Measurements from ENCODE around the gene ADARB2.

DNA sequence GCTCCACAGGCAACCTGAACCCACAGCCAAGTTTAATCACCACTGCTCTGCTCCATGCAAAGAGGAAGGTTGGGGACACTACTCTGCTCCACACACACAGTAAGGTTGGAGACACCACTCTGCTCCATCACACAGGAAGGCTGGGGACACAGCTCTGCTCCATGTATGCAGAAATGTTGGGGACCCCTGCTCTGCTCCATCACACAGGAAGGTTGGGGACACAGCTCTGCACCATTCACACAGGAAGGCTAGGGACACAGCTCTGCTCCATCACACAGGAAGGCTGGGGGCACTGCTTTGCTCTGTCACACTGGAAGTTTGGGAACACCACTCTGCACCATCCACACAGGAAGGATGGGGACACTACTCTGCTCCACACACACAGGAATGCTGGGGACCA, 14.8 kb upstream of the ADARB2 start:
- TF ChIP-seq, protein P1, sequence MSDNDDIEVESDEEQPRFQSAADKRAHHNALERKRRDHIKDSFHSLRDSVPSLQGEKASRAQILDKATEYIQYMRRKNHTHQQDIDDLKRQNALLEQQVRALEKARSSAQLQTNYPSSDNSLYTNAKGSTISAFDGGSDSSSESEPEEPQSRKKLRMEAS (IDR thresholded peaks at IDR 0.05) = no peak
- TF ChIP-seq TAF1 (conservative IDR thresholded peaks at IDR 0.05) = no peak
- TF ChIP-seq, protein P2, sequence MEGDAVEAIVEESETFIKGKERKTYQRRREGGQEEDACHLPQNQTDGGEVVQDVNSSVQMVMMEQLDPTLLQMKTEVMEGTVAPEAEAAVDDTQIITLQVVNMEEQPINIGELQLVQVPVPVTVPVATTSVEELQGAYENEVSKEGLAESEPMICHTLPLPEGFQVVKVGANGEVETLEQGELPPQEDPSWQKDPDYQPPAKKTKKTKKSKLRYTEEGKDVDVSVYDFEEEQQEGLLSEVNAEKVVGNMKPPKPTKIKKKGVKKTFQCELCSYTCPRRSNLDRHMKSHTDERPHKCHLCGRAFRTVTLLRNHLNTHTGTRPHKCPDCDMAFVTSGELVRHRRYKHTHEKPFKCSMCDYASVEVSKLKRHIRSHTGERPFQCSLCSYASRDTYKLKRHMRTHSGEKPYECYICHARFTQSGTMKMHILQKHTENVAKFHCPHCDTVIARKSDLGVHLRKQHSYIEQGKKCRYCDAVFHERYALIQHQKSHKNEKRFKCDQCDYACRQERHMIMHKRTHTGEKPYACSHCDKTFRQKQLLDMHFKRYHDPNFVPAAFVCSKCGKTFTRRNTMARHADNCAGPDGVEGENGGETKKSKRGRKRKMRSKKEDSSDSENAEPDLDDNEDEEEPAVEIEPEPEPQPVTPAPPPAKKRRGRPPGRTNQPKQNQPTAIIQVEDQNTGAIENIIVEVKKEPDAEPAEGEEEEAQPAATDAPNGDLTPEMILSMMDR (IDR thresholded peaks at IDR 0.05; ENCODE audit: low read depth, low read length, missing input control) = no peak
- TF ChIP-seq JUND (IDR thresholded peaks at IDR 0.05) = no peak
- TF ChIP-seq, protein P3, sequence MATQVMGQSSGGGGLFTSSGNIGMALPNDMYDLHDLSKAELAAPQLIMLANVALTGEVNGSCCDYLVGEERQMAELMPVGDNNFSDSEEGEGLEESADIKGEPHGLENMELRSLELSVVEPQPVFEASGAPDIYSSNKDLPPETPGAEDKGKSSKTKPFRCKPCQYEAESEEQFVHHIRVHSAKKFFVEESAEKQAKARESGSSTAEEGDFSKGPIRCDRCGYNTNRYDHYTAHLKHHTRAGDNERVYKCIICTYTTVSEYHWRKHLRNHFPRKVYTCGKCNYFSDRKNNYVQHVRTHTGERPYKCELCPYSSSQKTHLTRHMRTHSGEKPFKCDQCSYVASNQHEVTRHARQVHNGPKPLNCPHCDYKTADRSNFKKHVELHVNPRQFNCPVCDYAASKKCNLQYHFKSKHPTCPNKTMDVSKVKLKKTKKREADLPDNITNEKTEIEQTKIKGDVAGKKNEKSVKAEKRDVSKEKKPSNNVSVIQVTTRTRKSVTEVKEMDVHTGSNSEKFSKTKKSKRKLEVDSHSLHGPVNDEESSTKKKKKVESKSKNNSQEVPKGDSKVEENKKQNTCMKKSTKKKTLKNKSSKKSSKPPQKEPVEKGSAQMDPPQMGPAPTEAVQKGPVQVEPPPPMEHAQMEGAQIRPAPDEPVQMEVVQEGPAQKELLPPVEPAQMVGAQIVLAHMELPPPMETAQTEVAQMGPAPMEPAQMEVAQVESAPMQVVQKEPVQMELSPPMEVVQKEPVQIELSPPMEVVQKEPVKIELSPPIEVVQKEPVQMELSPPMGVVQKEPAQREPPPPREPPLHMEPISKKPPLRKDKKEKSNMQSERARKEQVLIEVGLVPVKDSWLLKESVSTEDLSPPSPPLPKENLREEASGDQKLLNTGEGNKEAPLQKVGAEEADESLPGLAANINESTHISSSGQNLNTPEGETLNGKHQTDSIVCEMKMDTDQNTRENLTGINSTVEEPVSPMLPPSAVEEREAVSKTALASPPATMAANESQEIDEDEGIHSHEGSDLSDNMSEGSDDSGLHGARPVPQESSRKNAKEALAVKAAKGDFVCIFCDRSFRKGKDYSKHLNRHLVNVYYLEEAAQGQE (IDR thresholded peaks at IDR 0.05) = no peak
- TF ChIP-seq FOXA1 (IDR thresholded peaks at IDR 0.05) = no peak
- no peak for TF ChIP-seq GABPA (IDR thresholded peaks at IDR 0.05 in 1 of 2, conservative IDR thresholded peaks at IDR 0.05 in 1 of 2)
